GM20000 (cell line): Measurements from ENCODE around the gene PACRG.

Experiments used
- DNase-seq: peaks from one replicate; pipeline ENCODE4 v3.0.0; 2012; ENCODE audit warnings: low spot score
- TF ChIP-seq, protein P1 (sequence below): IDR thresholded peaks from 2 replicates; pipeline ENCODE4 v1.5.1; 2012; ENCODE audit warnings: mild to moderate bottlenecking, control low read depth; ENCODE audit errors: extremely low read depth, missing control alignments

The PACRG gene

DNA sequence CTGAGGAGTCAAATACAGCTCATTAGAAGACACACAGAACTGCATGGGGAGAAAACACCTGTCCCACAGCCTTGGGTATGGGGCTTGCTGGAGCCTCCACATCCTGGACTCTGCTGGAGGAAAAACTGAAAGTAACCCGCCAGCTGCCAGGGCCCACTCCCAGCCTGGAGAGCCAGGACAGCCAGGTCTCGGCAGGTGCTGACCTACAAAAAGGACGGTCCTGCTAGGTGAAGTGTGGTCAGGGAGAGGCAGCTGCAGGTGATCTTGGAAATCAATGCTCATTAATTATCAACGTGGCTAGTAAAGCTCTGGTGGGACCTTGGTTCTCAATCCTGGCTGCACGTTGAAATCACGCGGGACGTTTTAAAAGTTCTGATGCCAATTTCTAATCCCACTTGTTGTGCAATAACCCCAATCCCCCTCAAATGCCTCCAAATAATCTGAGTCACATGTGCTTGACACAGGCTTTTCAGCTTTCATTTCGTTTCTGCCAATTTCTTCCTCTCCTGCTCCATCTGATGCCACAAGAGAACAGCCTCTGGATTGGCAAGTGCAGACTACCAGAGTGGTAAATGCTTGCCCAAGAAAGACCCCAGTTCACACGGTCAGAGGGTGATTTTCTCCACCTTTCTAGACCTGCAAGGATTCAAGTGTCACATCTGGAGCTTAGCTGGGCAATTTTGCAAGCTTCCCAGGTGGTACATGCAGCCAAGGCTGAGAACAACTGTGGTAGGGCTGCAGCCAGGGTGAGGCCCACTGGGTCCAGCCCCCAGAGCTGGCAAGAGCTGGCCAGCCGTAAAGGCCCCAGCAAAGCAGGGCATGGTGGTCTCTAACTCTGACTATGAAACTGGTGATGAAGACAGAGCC, 434.5 kb downstream of the PACRG start:
- TF ChIP-seq, protein P1, sequence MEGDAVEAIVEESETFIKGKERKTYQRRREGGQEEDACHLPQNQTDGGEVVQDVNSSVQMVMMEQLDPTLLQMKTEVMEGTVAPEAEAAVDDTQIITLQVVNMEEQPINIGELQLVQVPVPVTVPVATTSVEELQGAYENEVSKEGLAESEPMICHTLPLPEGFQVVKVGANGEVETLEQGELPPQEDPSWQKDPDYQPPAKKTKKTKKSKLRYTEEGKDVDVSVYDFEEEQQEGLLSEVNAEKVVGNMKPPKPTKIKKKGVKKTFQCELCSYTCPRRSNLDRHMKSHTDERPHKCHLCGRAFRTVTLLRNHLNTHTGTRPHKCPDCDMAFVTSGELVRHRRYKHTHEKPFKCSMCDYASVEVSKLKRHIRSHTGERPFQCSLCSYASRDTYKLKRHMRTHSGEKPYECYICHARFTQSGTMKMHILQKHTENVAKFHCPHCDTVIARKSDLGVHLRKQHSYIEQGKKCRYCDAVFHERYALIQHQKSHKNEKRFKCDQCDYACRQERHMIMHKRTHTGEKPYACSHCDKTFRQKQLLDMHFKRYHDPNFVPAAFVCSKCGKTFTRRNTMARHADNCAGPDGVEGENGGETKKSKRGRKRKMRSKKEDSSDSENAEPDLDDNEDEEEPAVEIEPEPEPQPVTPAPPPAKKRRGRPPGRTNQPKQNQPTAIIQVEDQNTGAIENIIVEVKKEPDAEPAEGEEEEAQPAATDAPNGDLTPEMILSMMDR, result no peak

DNA sequence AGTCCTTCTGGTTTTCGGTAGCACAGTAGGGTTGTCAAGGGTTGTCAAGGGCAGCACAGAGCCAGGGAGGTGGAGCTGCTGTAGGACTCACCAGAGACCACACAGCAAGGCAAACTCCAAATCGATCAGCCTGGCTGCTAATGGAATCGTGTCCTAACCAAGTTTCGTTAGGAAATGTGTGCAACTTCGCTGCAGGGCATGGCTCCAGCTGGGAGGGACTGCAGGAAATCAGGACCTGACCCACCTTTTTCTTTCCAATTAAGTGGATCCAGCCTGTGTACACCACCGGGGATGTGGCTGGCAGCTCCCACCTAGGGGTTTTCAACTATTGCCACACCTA, 435.1 kb downstream of the PACRG start:
- DNase-seq, result no peak
- TF ChIP-seq, protein P1, result no peak

More for the DNA sequence above, 434.5 kb downstream of the PACRG start:
- DNase-seq, result no peak

DNA sequence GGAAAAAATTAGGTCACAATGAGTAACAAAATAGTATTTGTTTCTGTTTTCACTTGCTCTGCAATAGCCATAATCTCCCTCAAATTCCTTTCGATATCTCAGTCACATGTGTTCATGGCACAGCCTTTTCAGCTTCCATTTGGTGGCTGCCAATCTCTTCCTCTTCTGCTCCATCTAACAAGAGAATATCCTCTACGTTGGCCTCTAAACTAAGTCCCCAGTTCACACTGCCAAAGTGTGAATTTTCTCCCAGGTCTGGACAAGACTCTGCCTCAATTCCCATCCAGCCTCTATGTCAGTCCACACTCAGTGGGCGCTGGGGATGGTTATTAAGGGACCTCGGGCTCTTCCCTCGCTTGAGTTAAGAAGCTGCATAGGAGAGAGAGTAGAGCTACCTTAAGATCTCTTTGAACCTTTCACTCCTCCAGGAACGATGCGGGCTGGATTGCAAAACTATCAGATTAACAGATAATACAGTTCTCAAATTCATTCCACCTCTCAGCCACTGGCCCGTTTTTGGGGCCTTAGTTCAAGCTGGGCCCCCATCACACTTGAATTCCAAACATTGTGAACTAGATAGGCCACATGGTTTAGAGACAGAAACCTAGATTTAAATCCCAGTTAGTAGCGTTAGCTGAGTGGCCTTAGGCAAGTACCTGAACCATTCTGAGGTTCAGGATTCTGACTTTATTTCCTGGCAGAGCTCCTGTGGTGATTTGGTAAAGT, 436.6 kb downstream of the PACRG start:
- no peak for DNase-seq
- TF ChIP-seq, protein P1, result no peak

DNA sequence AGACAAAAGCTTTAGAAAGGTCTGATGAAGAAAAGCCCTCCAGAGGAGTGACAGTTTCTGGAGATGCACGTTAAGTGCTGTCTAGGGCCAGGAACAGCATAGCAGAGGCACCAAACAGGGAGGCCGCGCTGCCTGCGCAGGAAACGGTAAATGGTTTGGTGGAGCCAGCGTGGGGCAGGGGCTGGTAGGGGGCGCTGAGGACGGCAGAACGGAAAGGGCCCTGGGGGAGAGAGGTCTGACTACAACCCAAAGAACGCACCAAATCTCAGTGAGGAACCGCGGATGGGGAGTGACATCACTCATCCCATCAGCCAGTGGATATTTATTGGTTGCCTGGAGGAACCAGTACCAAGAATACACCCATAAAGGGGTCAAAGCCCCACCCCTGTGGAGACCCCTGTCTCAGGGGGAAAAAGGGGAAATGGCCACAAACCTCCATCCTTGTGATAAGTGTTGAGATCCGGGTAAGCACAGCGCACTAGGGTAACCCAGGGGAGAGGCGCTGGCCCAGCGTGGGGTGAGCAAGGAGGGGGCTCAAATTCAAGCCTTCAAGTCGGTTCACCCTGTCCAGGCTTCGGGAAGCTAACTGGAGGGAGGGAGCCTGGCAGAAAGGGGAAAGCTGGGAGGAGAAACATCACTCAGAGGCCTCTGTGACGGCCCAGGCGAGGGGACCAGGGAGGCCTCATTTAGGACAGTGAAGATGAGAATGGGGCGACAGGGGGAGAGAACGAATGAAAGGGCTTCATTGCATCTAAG, 437.6 kb downstream of the PACRG start:
- TF ChIP-seq, protein P1, result no peak
- no peak for DNase-seq

GRCh38 chr6:163165922-163166321, 438.1 kb downstream of the PACRG start:
- DNase-seq, result no peak
- TF ChIP-seq, protein P1, result no peak

DNA sequence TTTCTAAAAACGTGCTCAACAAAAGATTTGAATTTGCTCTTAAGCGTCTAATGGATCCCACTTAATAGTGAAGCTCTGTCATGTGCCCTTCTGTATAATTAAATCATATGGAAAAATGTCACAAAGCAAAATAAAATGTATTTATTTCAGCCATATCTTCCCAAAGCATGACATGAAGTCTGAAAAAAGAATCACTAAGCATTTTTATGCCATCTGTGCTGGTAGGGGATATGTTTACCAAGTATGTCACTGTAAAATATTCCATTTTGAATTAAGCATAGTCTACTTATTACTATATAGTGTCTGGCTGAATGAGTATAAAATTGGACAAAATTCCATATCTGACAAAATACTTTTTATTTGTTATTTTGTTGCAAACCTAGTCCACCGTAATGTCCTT, 438.7 kb downstream of the PACRG start:
- TF ChIP-seq, protein P1, result no peak
- DNase-seq, result no peak
